HEK293 (cell line): ENCODE measurements around the gene EIF4A2.
A peak's percentile ranks its signal among the peaks of the same experiment; 100 is the strongest.

Source experiments
- CTCF ChIA-PET: fragments of 350-600 bp; formaldehyde crosslinking; extraction: SDS; loops from one replicate; lab custom pipeline; 2021; ENCODE audit warnings: antibody characterized with exemption; lab: Yijun Ruan, JAX
- POLR2A ChIA-PET: fragments of 300-600 bp; formaldehyde crosslinking; extraction: SDS; loops from one replicate; lab custom pipeline; 2020; ENCODE audit warnings: antibody characterized with exemption, inconsistent platforms; lab: Yijun Ruan, JAX
- H3K27ac ChIP-seq: fragments of 200-500 bp; sonication (Bioruptor generic); 2 replicates; pipeline ENCODE4 v1.5.1; 2014; ENCODE audit warnings: low read depth, low read length, control low read depth, inconsistent platforms; ENCODE audit errors: extremely low read depth
- H3K36me3 ChIP-seq, 2 experiments: fragments of 200-500 bp in 1 of 2; sonication (Bioruptor generic) in 1 of 2; 1 replicate in 1 of 2; 2 replicates in 1 of 2; pipeline ENCODE4 v1.5.1; 2014 to 2017; ENCODE audit warnings: inconsistent platforms in 2 of 2, low read length in 2 of 2; ENCODE audit not compliant: control insufficient read depth in 2 of 2, insufficient read depth in 1 of 2
- H3K4me1 ChIP-seq: fragments of 200-500 bp; sonication (Bioruptor generic); 2 replicates; pipeline ENCODE4 v1.5.1; 2014; ENCODE audit warnings: mild to moderate bottlenecking, low read length, inconsistent platforms; ENCODE audit not compliant: control insufficient read depth, insufficient read depth
- H3K4me3 ChIP-seq: 2 replicates; pipeline ENCODE4 v1.5.1; 2011; ENCODE audit warnings: low read depth, mild to moderate bottlenecking, control low read depth, low read length, moderate library complexity
- H3K9me3 ChIP-seq: fragments of 200-500 bp; sonication (Bioruptor generic); 2 replicates; pipeline ENCODE4 v1.5.1; 2014; ENCODE audit warnings: low read depth, low read length, inconsistent platforms; ENCODE audit not compliant: control insufficient read depth, insufficient read depth
- EGR2 ChIP-seq: fragments of 450-650 bp; formaldehyde crosslinking; IDR thresholded peaks from 2 replicates; pipeline ENCODE4 v1.5.1; 2016; ENCODE audit warnings: low read depth, missing biosample characterization, missing genetic modification characterization
- GFI1B ChIP-seq: fragments of 450-650 bp; formaldehyde crosslinking; IDR thresholded peaks from 2 replicates; pipeline ENCODE4 v1.5.1; 2016; ENCODE audit warnings: missing biosample characterization, missing genetic modification characterization
- INSM2 ChIP-seq: fragments of 450-650 bp; formaldehyde crosslinking; IDR thresholded peaks from 2 replicates; pipeline ENCODE4 v1.5.1; 2016; ENCODE audit warnings: missing biosample characterization, missing genetic modification characterization
- PBX3 ChIP-seq: sonication (generic); formaldehyde crosslinking; IDR thresholded peaks from 2 replicates; pipeline ENCODE4 v1.8.1; 2022; ENCODE audit warnings: mild to moderate bottlenecking, moderate library complexity, missing genetic modification reagents
- REST ChIP-seq: fragments of 450-650 bp; formaldehyde crosslinking; IDR thresholded peaks from 2 replicates; pipeline ENCODE4 v1.5.1; 2016; ENCODE audit warnings: missing biosample characterization, missing genetic modification characterization
- SP7 ChIP-seq: fragments of 450-650 bp; formaldehyde crosslinking; IDR thresholded peaks from 2 replicates; pipeline ENCODE4 v1.5.1; 2016; ENCODE audit warnings: missing biosample characterization, missing genetic modification characterization
- ZNF121 ChIP-seq: fragments of 450-650 bp; formaldehyde crosslinking; IDR thresholded peaks from 2 replicates; pipeline ENCODE4 v1.5.1; 2016; ENCODE audit warnings: missing biosample characterization, missing genetic modification characterization
- ZNF157 ChIP-seq: fragments of 450-650 bp; formaldehyde crosslinking; IDR thresholded peaks from 2 replicates; pipeline ENCODE4 v1.5.1; 2016; ENCODE audit warnings: missing biosample characterization, missing genetic modification characterization
- ZNF16 ChIP-seq: fragments of 450-650 bp; formaldehyde crosslinking; IDR thresholded peaks from 2 replicates; pipeline ENCODE4 v1.5.1; 2016; ENCODE audit warnings: low read depth, missing biosample characterization, missing genetic modification characterization
- ZNF175 ChIP-seq: fragments of 450-650 bp; formaldehyde crosslinking; IDR thresholded peaks from 2 replicates; pipeline ENCODE4 v1.5.1; 2016; ENCODE audit warnings: missing biosample characterization, missing genetic modification characterization
- ZNF292 ChIP-seq: fragments of 450-650 bp; formaldehyde crosslinking; IDR thresholded peaks from 2 replicates; pipeline ENCODE4 v1.5.1; 2016; ENCODE audit warnings: low read depth, missing biosample characterization, missing genetic modification characterization, borderline replicate concordance
- ZNF391 ChIP-seq: fragments of 450-650 bp; formaldehyde crosslinking; IDR thresholded peaks from 2 replicates; pipeline ENCODE4 v1.5.1; 2016; ENCODE audit warnings: low read depth, missing biosample characterization, missing genetic modification characterization, borderline replicate concordance
- ZNF398 ChIP-seq: fragments of 450-650 bp; formaldehyde crosslinking; IDR thresholded peaks from 2 replicates; pipeline ENCODE4 v1.5.1; 2017; ENCODE audit warnings: missing biosample characterization, missing genetic modification characterization
- ZNF416 ChIP-seq: fragments of 450-650 bp; formaldehyde crosslinking; IDR thresholded peaks from 2 replicates; pipeline ENCODE4 v1.5.1; 2016; ENCODE audit warnings: missing biosample characterization, missing genetic modification characterization
- ZNF473 ChIP-seq: fragments of 450-650 bp; formaldehyde crosslinking; IDR thresholded peaks from 2 replicates; pipeline ENCODE4 v1.5.1; 2017; ENCODE audit warnings: missing biosample characterization, missing genetic modification characterization
- ZNF501 ChIP-seq: fragments of 450-650 bp; formaldehyde crosslinking; IDR thresholded peaks from 2 replicates; pipeline ENCODE4 v1.5.1; 2016; ENCODE audit warnings: missing biosample characterization, missing genetic modification characterization
- ZNF549 ChIP-seq: fragments of 450-650 bp; IDR thresholded peaks from 2 replicates; pipeline ENCODE4 v1.5.1; 2018; ENCODE audit warnings: missing biosample characterization, missing genetic modification characterization, mild to moderate bottlenecking, inconsistent platforms, moderate library complexity
- ZNF555 ChIP-seq: fragments of 450-650 bp; formaldehyde crosslinking; conservative IDR thresholded peaks from 2 replicates; pipeline ENCODE4 v1.5.1; 2017; ENCODE audit warnings: missing biosample characterization, mild to moderate bottlenecking, missing genetic modification characterization, inconsistent platforms
- ZNF580 ChIP-seq: fragments of 450-650 bp; formaldehyde crosslinking; IDR thresholded peaks from 2 replicates; pipeline ENCODE4 v1.5.1; 2016; ENCODE audit warnings: missing biosample characterization, missing genetic modification characterization
- ZNF629 ChIP-seq: fragments of 450-650 bp; formaldehyde crosslinking; IDR thresholded peaks from 2 replicates; pipeline ENCODE4 v1.5.1; 2017; ENCODE audit warnings: missing biosample characterization, missing genetic modification characterization
- ZNF660 ChIP-seq: fragments of 450-650 bp; IDR thresholded peaks from 2 replicates; pipeline ENCODE4 v1.5.1; 2018; ENCODE audit warnings: missing biosample characterization, mild to moderate bottlenecking, missing genetic modification characterization
- ZNF664 ChIP-seq: fragments of 450-650 bp; formaldehyde crosslinking; IDR thresholded peaks from 2 replicates; pipeline ENCODE4 v1.5.1; 2016; ENCODE audit warnings: missing biosample characterization, missing genetic modification characterization
- ZNF701 ChIP-seq: fragments of 450-650 bp; formaldehyde crosslinking; IDR thresholded peaks from 2 replicates; pipeline ENCODE4 v1.5.1; 2016; ENCODE audit warnings: missing biosample characterization, missing genetic modification characterization
- ZNF707 ChIP-seq: fragments of 450-650 bp; formaldehyde crosslinking; IDR thresholded peaks from 2 replicates; pipeline ENCODE4 v1.5.1; 2016; ENCODE audit warnings: missing biosample characterization, missing genetic modification characterization
- ZNF776 ChIP-seq: fragments of 450-650 bp; formaldehyde crosslinking; IDR thresholded peaks from 2 replicates; pipeline ENCODE4 v1.5.0; 2017; ENCODE audit warnings: missing biosample characterization, missing genetic modification characterization, borderline replicate concordance
- ZSCAN18 ChIP-seq: fragments of 450-650 bp; formaldehyde crosslinking; IDR thresholded peaks from 2 replicates; pipeline ENCODE4 v1.5.1; 2016; ENCODE audit warnings: missing biosample characterization, missing genetic modification characterization

Gene EIF4A2

GRCh38 chr3:186807231-186807630 is 23.9 kb downstream of the EIF4A2 start:
- H3K36me3 ChIP-seq: peaks cover 13 to 31% of the 10 kb centered on the region in 2 experiments; a peak in 2 of 3 replicates
- TF ChIP-seq ZNF391: no peak
- TF ChIP-seq ZNF549: no peak
- no peak for TF ChIP-seq ZNF629 (tag by site-specific recombination)
- 0 out of 2 replicates have a peak, but pooled peaks have one; percentile 6 for TF ChIP-seq SP7 (tag by site-specific recombination)
- TF ChIP-seq ZNF473: no peak
- TF ChIP-seq ZNF580: no peak
- no peak for TF ChIP-seq GFI1B (tag by site-specific recombination)
- TF ChIP-seq ZNF175 (tag by site-specific recombination): no peak
- no peak for TF ChIP-seq ZNF776 (tag by site-specific recombination)
- TF ChIP-seq ZNF157 (tag by site-specific recombination): no peak
- no peak for TF ChIP-seq ZNF16 (tag by site-specific recombination)
- no peak for TF ChIP-seq ZNF121 (tag by site-specific recombination)
- TF ChIP-seq ZNF664 (tag by site-specific recombination): no peak
- peak; percentile 7; the same call in 1 of the 2 replicates for TF ChIP-seq ZNF660 (tag by site-specific recombination)
- TF ChIP-seq INSM2 (tag by site-specific recombination): no peak
- no peak for TF ChIP-seq PBX3
- TF ChIP-seq ZNF398 (tag by site-specific recombination): no peak
- no peak for TF ChIP-seq ZNF555 (tag by site-specific recombination)
- TF ChIP-seq, all 188 proteins: peak for 2
- Histone ChIP-seq H3K4me1 (no peaks in the 10 kb centered on the region), H3K9me3 (no peaks in the 10 kb centered on the region), H3K4me3 (peak overlapping the region; percentile 95), H3K27ac (no peak overlapping the region; the same call in 1 of the 2 replicates)
- POLR2A ChIA-PET: interaction anchor here (4.2 kb wide), 1 partner anchor 24 kb away, joined by 35 read pairs; the partner anchor contains the start of gene EIF4A2
- CTCF ChIA-PET: interaction anchor here (0.7 to 1.4 kb wide), 2 partner anchors 15 to 1457 kb away, joined by 3 read pairs; no protein-coding TSS in a partner anchor

GRCh38 chr3:186810336-186810996 is 27.1 kb downstream of the EIF4A2 start:
- Histone ChIP-seq H3K4me3 (no peak overlapping the region), H3K4me1 (no peaks in the 10 kb centered on the region), H3K9me3 (no peaks in the 10 kb centered on the region), H3K27ac (no peak overlapping the region), H3K36me3 (no peaks in the 10 kb centered on the region; a peak in 1 of 3 replicates)
- CTCF ChIA-PET: interaction anchor here (0.8 kb wide), 1 partner anchor 866 kb away, joined by 3 read pairs; no protein-coding TSS in a partner anchor
- POLR2A ChIA-PET: no interaction called here
- TF ChIP-seq ZNF664 (tag by site-specific recombination): no peak
- TF ChIP-seq EGR2: 0 out of 2 replicates have a peak, but pooled peaks have one; percentile 18
- TF ChIP-seq ZNF292 (tag by site-specific recombination): no peak
- no peak for TF ChIP-seq ZNF707 (tag by site-specific recombination)
- TF ChIP-seq ZSCAN18 (tag by site-specific recombination): no peak
- no peak for TF ChIP-seq ZNF701 (tag by site-specific recombination)
- TF ChIP-seq REST (tag by site-specific recombination): 0 out of 2 replicates have a peak, but pooled peaks have one; percentile 45
- no peak for TF ChIP-seq ZNF501 (tag by site-specific recombination)
- TF ChIP-seq ZNF416: no peak
